AG04449 (cell line): ENCODE measurements around the gene NAV2.

ENCODE experiments used
- CTCF ChIA-PET: fragments of 350-600 bp; formaldehyde crosslinking; extraction: SDS; loops from one replicate; lab custom pipeline; 2021; ENCODE audit warnings: antibody characterized with exemption; lab: Yijun Ruan, JAX
- POLR2A ChIA-PET: fragments of 400-600, 350-600 bp; formaldehyde crosslinking; extraction: SDS; loops from one replicate; lab custom pipeline; 2020; ENCODE audit warnings: antibody characterized with exemption, inconsistent platforms; lab: Yijun Ruan, JAX
- DNase-seq: peaks from one replicate; pipeline ENCODE4 v3.0.0-alpha.2; 2010; ENCODE audit warnings: low read depth, low spot score
- H3K4me3 ChIP-seq: 2 replicates; pipeline ENCODE4 v1.5.1; 2011; ENCODE audit warnings: low read depth, mild to moderate bottlenecking, control low read depth, low read length
- TF ChIP-seq, protein P1 (sequence below): IDR thresholded peaks from one replicate; pipeline ENCODE4 v1.5.1; 2011; ENCODE audit warnings: mild to moderate bottlenecking, moderate library complexity, low read length, control low read depth, inconsistent platforms; ENCODE audit not compliant: insufficient read depth; ENCODE audit errors: missing control alignments

The NAV2 gene

DNA sequence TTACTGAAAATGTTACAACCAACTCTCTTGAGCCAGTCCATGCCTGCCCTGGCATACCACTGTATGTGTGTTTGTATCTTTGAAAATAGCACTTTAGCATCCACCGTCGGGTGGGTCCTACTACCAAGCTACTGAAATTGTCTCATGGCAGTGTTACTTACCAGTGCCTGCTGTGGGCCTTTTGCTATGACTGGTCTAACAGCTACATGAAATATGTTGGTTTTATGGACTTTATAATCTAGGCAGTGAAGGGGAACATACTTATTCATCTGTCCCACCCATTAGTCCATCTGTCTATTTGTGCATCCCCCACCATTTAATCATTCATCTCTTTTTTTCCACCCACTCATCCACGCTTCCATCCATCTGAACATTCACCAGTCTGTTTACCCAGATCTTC, 106.0 kb downstream of the NAV2 start:
- ChIA-PET CTCF (interaction anchor here (1.2 kb wide), 1 partner anchor 8 kb away, joined by 3 read pairs; no protein-coding TSS in a partner anchor), POLR2A (interaction anchor here (0.5 kb wide), 1 partner anchor 11 kb away, joined by 3 read pairs; no protein-coding TSS in a partner anchor)
- no peak overlapping the region for H3K4me3 ChIP-seq
- TF ChIP-seq, protein P1, sequence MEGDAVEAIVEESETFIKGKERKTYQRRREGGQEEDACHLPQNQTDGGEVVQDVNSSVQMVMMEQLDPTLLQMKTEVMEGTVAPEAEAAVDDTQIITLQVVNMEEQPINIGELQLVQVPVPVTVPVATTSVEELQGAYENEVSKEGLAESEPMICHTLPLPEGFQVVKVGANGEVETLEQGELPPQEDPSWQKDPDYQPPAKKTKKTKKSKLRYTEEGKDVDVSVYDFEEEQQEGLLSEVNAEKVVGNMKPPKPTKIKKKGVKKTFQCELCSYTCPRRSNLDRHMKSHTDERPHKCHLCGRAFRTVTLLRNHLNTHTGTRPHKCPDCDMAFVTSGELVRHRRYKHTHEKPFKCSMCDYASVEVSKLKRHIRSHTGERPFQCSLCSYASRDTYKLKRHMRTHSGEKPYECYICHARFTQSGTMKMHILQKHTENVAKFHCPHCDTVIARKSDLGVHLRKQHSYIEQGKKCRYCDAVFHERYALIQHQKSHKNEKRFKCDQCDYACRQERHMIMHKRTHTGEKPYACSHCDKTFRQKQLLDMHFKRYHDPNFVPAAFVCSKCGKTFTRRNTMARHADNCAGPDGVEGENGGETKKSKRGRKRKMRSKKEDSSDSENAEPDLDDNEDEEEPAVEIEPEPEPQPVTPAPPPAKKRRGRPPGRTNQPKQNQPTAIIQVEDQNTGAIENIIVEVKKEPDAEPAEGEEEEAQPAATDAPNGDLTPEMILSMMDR = no peak
- no peak for DNase-seq

DNA sequence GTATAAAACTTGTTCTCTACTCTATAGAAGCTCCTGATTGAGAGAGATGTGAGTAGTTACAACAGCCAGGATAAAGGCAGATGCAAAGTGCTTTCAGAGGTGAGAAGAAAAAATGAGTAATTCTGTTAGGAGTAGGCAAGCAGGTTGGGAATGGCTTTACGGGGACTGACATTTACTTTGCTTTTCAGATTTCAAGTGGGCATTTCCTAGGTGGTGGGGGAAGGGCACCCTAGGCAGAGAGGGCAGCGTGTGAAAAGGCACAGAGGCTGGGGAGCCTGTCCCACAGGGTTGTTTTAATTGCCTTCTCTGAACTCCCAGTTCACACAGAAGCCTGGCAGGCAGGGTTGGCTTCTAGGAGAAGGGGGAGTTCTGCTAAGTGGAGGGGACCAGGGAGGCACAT, 106.5 kb downstream of the NAV2 start:
- ChIA-PET CTCF (interaction anchor here (1.2 to 1.3 kb wide), 2 partner anchors 8 to 9 kb away, joined by 3 read pairs; no protein-coding TSS in a partner anchor), POLR2A (no interaction called here)
- no peak overlapping the region for H3K4me3 ChIP-seq
- TF ChIP-seq, protein P1 = no peak
- DNase-seq = no peak

DNA sequence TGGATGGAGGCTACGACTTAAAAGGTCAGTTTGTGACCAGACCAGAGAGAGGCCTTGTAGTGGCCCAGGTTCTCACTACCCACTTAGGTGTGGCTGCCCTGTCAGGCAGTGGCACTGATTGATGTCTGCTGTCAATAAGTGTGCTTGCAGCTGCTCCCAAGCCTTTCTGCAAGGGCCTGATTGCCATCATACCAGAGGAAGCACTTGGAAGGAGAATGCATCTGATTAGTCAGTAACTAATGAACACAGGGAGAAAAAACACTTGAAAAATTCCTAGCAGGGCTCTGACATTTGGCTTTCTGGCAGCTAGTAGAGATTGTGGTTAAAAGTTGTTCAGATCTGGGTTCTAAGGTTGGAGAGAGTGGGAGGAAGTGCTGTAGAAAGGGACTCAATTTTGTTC, 107.5 kb downstream of the NAV2 start:
- no peak overlapping the region for H3K4me3 ChIP-seq
- POLR2A ChIA-PET = no interaction called here
- DNase-seq = peak; percentile 34
- CTCF ChIA-PET = interaction anchor here (1.3 to 1.6 kb wide), 2 partner anchors 10 to 83 kb away, joined by 3 to 4 read pairs; no protein-coding TSS in a partner anchor
- TF ChIP-seq, protein P1 = no peak

DNA sequence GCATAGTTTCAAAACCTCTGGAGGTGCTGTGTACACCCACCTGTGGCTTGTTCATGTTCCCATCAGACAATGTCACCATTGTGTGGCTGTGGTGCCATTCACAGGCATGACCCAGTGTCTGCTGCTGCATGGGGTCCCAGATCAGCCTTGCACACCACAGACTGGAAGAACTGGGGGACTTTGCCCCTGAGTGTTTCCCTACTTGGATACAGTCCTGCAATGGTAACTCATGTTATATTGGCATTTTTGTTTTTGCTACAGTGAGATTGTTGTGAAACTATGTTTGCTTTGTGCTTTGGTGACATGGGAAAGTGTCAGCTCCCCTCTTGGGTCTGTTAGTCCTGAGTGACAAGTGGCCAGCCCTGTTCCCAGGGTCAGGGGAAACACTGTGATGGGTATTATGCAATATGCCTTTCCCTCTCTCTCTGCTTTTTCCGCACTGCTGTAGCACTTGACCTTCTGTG, 108.8 kb downstream of the NAV2 start:
- CTCF ChIA-PET = interaction anchor here (1.6 kb wide), 1 partner anchor 81 kb away, joined by 4 read pairs; no protein-coding TSS in a partner anchor
- H3K4me3 ChIP-seq = no peak overlapping the region
- DNase-seq = no peak
- TF ChIP-seq, protein P1 = no peak
- POLR2A ChIA-PET = no interaction called here

DNA sequence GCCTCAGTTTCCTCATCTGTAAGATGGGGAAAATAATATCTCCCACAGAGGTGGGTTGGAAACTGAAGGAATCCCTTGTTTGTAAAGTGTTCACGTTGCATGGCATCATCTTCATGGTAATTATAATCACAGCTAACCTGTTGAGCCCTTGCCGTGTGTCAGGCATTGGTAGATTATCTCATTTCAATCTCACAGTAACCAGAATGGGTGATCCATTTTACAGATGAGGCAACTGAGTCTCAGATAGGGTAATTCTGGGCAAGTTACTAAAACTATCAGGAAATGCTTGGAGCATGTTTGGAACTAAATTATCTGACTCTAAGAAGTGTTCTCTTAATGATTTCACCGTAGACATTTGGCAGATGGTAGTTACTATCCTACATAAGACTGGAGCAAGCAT, 109.4 kb downstream of the NAV2 start:
- no peak for DNase-seq
- CTCF ChIA-PET = interaction anchor here (1.1 kb wide), 1 partner anchor 258 kb away, joined by 3 read pairs; no protein-coding TSS in a partner anchor
- POLR2A ChIA-PET = no interaction called here

DNA sequence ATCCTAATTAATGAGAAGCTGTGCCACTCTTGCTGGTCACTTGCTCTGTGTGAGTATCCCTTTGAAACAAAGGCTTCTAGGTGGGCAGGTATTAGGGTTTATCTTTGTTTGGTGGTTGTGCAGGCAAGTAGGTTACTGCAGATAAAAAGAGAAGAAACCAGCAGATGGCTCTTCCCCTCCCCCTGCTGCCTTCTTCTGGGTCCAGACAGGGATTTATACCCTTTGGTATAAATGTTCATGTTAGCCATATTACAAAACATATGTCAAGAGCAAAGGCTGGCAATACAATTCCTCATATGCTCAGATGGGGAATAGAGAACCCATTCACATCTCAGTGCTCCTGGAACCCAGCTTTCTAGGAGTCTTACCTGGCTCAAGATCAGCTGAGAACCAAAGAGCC, 109.9 kb downstream of the NAV2 start:
- DNase-seq = no peak
- POLR2A ChIA-PET = no interaction called here
- CTCF ChIA-PET = interaction anchor here (0.6 to 1.1 kb wide), 2 partner anchors 15 to 259 kb away, joined by 3 read pairs; no protein-coding TSS in a partner anchor
- TF ChIP-seq, protein P1 = no peak
- no peak overlapping the region for H3K4me3 ChIP-seq

More for the DNA sequence above, 109.4 kb downstream of the NAV2 start:
- TF ChIP-seq, protein P1 = no peak
- no peak overlapping the region for H3K4me3 ChIP-seq
